CD14-positive monocyte (primary cell): Measurements from ENCODE around the gene RAB3C. TPM values are rescaled to one million over a fixed set of nuclear protein-coding genes. Genes with fewer than 3 reads are reported as not detected.
"Not testable (repeated sequence)": the region's sequence is repeated elsewhere in the genome, so short reads cannot be mapped to it uniquely, and the experiment has no call there.

Experiments
- DNase-seq, 3 donors: peaks; one replicate each; pipeline ENCODE4 v3.0.0-alpha.2; 2011 to 2022
- H2AFZ ChIP-seq: 2 replicates; pipeline ENCODE4 v1.6.0; 2012; ENCODE audit warnings: mild to moderate bottlenecking, low read depth, low read length, inconsistent platforms; ENCODE audit not compliant: insufficient read depth, poor library complexity, severe bottlenecking
- H3K27ac ChIP-seq, 2 donors: 1 replicate in 1 of 2; 2 replicates in 1 of 2; pipeline ENCODE4 v1.5.1; 2012 to 2013; ENCODE audit warnings: low read length in 2 of 2, control low read depth in 1 of 2, inconsistent platforms in 1 of 2, low read depth in 1 of 2, mild to moderate bottlenecking in 1 of 2
- H3K27me3 ChIP-seq, 2 donors: one replicate each; pipeline versions ENCODE4 v1.6.0 to v1.6.1; 2011 to 2013; ENCODE audit warnings: low read length in 2 of 2; ENCODE audit not compliant: control insufficient read depth in 2 of 2, insufficient read depth in 2 of 2
- H3K36me3 ChIP-seq, 2 donors: replicated peaks in 1 of 2; 1 replicate in 1 of 2; 2 replicates in 1 of 2; pipeline versions ENCODE4 v1.5.1 to v1.6.1; 2012 to 2013; ENCODE audit warnings: low read length in 2 of 2, control low read depth in 1 of 2, inconsistent platforms in 1 of 2, mild to moderate bottlenecking in 1 of 2; ENCODE audit not compliant: insufficient read depth in 2 of 2, control insufficient read depth in 1 of 2
- H3K4me1 ChIP-seq, 2 donors: 1 replicate in 1 of 2; 2 replicates in 1 of 2; pipeline versions ENCODE4 v1.5.1 to v1.6.1; 2012 to 2013; ENCODE audit warnings: low read length in 2 of 2, control low read depth in 1 of 2, inconsistent platforms in 1 of 2, mild to moderate bottlenecking in 1 of 2, moderate library complexity in 1 of 2; ENCODE audit not compliant: insufficient read depth in 2 of 2, control insufficient read depth in 1 of 2
- H3K4me2 ChIP-seq: replicated peaks from 2 replicates; pipeline ENCODE3; 2012; ENCODE audit warnings: low read length, moderate library complexity, mild to moderate bottlenecking; ENCODE audit not compliant: poor library complexity, severe bottlenecking; ENCODE audit errors: extremely low read depth
- H3K4me3 ChIP-seq, 3 experiments: fragments of 200-600 bp in 1 of 3; sonication (generic) in 1 of 3; replicated peaks in 1 of 3; 1 replicate in 2 of 3; 2 replicates in 1 of 3; pipeline ENCODE4 v1.5.1; 2011 to 2013; ENCODE audit warnings: low read length in 3 of 3, mild to moderate bottlenecking in 3 of 3, control low read depth in 2 of 3, low read depth in 2 of 3, inconsistent platforms in 1 of 3, moderate library complexity in 1 of 3
- H3K79me2 ChIP-seq: 2 replicates; pipeline ENCODE4 v1.6.0; 2012; ENCODE audit warnings: mild to moderate bottlenecking, control low read depth, inconsistent platforms, low read length, moderate library complexity; ENCODE audit not compliant: insufficient read depth
- H3K9ac ChIP-seq: 2 replicates; pipeline ENCODE4 v1.6.0; 2017; ENCODE audit warnings: low read length, mild to moderate bottlenecking; ENCODE audit not compliant: insufficient read depth, poor library complexity, severe bottlenecking
- H3K9me3 ChIP-seq, 2 donors: replicated peaks in 1 of 2; 1 replicate in 1 of 2; 2 replicates in 1 of 2; pipeline versions ENCODE4 v1.5.1 to v1.6.1; 2012 to 2013; ENCODE audit warnings: low read length in 2 of 2, control low read depth in 1 of 2; ENCODE audit not compliant: control insufficient read depth in 1 of 2, insufficient read depth in 1 of 2
- H4K20me1 ChIP-seq: 2 replicates; pipeline ENCODE4 v1.6.0; 2012; ENCODE audit warnings: mild to moderate bottlenecking, low read length, control low read depth, moderate library complexity; ENCODE audit not compliant: insufficient read depth
- H3K27ac Mint-ChIP-seq, 7 donors: one replicate each; pipeline ENCODE4 v1.8.0; 2020; ENCODE audit warnings: mild to moderate bottlenecking in 7 of 7, mixed read lengths in 7 of 7, moderate library complexity in 6 of 7, inconsistent platforms in 2 of 7
- H3K27me3 Mint-ChIP-seq, 3 donors: one replicate each; pipeline ENCODE4 v1.8.0; 2021 to 2022; ENCODE audit warnings: low read depth in 3 of 3, mild to moderate bottlenecking in 3 of 3, mixed read lengths in 3 of 3, moderate library complexity in 3 of 3, inconsistent platforms in 1 of 3
- H3K36me3 Mint-ChIP-seq, 2 donors: one replicate each; pipeline ENCODE4 v1.8.0; 2020; ENCODE audit warnings: mixed read lengths in 2 of 2, inconsistent platforms in 1 of 2, mild to moderate bottlenecking in 1 of 2
- H3K4me1 Mint-ChIP-seq: one replicate; pipeline ENCODE4 v1.8.0; 2020; ENCODE audit warnings: mild to moderate bottlenecking, mixed read lengths
- H3K4me3 Mint-ChIP-seq, 2 donors: one replicate each; pipeline ENCODE4 v1.8.0; 2020; ENCODE audit warnings: mild to moderate bottlenecking in 2 of 2, mixed read lengths in 2 of 2, moderate library complexity in 1 of 2
- H3K9me3 Mint-ChIP-seq, 7 donors: one replicate each; pipeline ENCODE4 v1.8.0; 2020 to 2022; ENCODE audit warnings: mixed read lengths in 7 of 7, mild to moderate bottlenecking in 6 of 7, moderate library complexity in 6 of 7, inconsistent platforms in 2 of 7
- CTCF ChIP-seq: fragments of 200-600 bp; IDR thresholded peaks from one replicate; pipeline ENCODE4 v1.8.0; 2022; ENCODE audit warnings: antibody characterized with exemption, mild to moderate bottlenecking
- WGBS: methylation state at CpG from one replicate; pipeline ENCODE4 v1.1.5; 2013; ENCODE audit warnings: missing lambda C conversion rate; ENCODE audit not compliant: insufficient coverage; 5-methylcytosine and 5-hydroxymethylcytosine counted together
- intact Hi-C, 2 donors: fragments of 100-400 bp; cut with micrococcal nuclease; formaldehyde crosslinking; loops; one replicate each; pipeline versions ENCODE4 v1.15.0 to v1.15.1; 2023
- polyA plus RNA-seq, 3 donors: library from polyadenylated mRNA; depleted of rRNA in 1 of 3; unstranded in 2 of 3; stranded (reverse) in 1 of 3; fragments of 300-500 nt in 2 of 3; fragments of >200 nt in 1 of 3; fragmentation: Illumina TruSeq in 2 of 3; gene quantifications; 1 replicate in 2 of 3; 2 replicates in 1 of 3; pipeline ENCODE4 v1.2.3, GENCODE V29; 2012 to 2021

Gene RAB3C
- polyA plus RNA-seq, 3 donors: under 0.01 to 0.81 TPM; not detected in 1

- no peaks in the 10 kb centered on the region for H3K4me1 Mint-ChIP-seq
Observed at GRCh38 chr5:58571501-58571900, 11.4 kb upstream of the RAB3C start.

GRCh38 chr5:58572973-58573372 lies 9.9 kb upstream of the RAB3C start:
- H3K4me3 Mint-ChIP-seq: not testable (repeated sequence)

More at GRCh38 chr5:58571501-58571900, 11.4 kb upstream of the RAB3C start:
- no peaks in the 10 kb centered on the region for H3K36me3 ChIP-seq
- H3K9me3 ChIP-seq: no peaks in the 10 kb centered on the region
- no peak overlapping the region for H3K9ac ChIP-seq
- H3K4me3 ChIP-seq: no peak overlapping the region
- no peaks in the 10 kb centered on the region for H3K27me3 ChIP-seq
- H3K9me3 Mint-ChIP-seq: peaks cover 5 to 14% (median 9%) of the 10 kb centered on the region in 7 donors
- no peak overlapping the region for H2AFZ ChIP-seq
- H3K27ac Mint-ChIP-seq: no peak overlapping the region
- H3K4me1 ChIP-seq: no peaks in the 10 kb centered on the region
- no peaks in the 10 kb centered on the region for H4K20me1 ChIP-seq
- WGBS: no CpG with 5 or more reads among the region's 2 CpGs
- no peak overlapping the region for H3K27ac ChIP-seq
- intact Hi-C loops: no loop called here
- H3K36me3 Mint-ChIP-seq: no peaks in the 10 kb centered on the region
- H3K27me3 Mint-ChIP-seq: no peaks in the 10 kb centered on the region
- no peak for DNase-seq
- TF ChIP-seq CTCF: no peak
- H3K4me2 ChIP-seq: no peak overlapping the region
- H3K4me3 Mint-ChIP-seq: no peak overlapping the region
- no peaks in the 10 kb centered on the region for H3K79me2 ChIP-seq

More at GRCh38 chr5:58572973-58573372, 9.9 kb upstream of the RAB3C start:
- H3K79me2 ChIP-seq, DNase-seq, H3K27ac ChIP-seq, H3K27me3 ChIP-seq, H3K27ac Mint-ChIP-seq, H3K4me2 ChIP-seq, H3K36me3 ChIP-seq, H3K27me3 Mint-ChIP-seq, H4K20me1 ChIP-seq, H3K4me3 ChIP-seq, H3K9ac ChIP-seq, H3K4me1 ChIP-seq, H2AFZ ChIP-seq, intact Hi-C loops, H3K36me3 Mint-ChIP-seq, H3K4me1 Mint-ChIP-seq, H3K9me3 ChIP-seq: not testable (repeated sequence)
- peaks cover 5 to 14% (median 11%) of the 10 kb centered on the region in 7 donors for H3K9me3 Mint-ChIP-seq
- WGBS: 100% methylated on average over 4 of the region's 5 CpGs
